ENCODE measurements around the gene CDH11. TPM values are rescaled to one million over a fixed set of nuclear protein-coding genes. Genes with fewer than 3 reads are reported as not detected.

Gene CDH11
- total RNA-seq, 1 experiment from 2014 or later, result 5.4 TPM

DNA sequence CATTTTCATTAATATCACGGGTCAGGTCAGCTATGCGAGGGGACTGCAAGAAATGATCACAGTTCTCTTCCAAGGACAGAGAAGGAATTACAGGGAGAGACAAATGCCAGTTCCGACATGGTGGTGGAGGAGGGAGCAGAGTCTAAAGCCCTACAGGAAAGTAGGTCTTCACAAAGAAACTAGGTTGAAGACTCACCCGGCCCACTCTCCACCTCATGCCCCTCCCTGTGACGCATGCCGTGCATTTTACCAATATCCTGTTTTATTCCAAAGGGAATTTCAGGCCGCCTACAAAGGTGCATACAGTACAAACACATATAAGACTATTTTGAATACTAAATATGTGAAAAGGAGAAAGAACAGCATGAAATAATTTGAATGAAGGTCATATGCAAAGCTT lies 56.8 kb downstream of the CDH11 start:
- Histone ChIP-seq H4K91ac (ENCODE audit: insufficient read length, low read depth, low read length) (no peak overlapping the region), H3K4me1 (ENCODE audit: insufficient read depth, low read length) (no peaks in the 10 kb centered on the region; the same call in 1 of the 2 replicates), H3K23me2 (ENCODE audit: insufficient read length, low read depth, low read length, poor library complexity, severe bottlenecking) (no peaks in the 10 kb centered on the region), H3K56ac (ENCODE audit: insufficient read length, low read depth, low read length) (no peak overlapping the region), H4K8ac (replicated peaks; ENCODE audit: insufficient read length, low read depth, low read length) (no peak overlapping the region), H3K79me2 (ENCODE audit: insufficient read depth, low read length) (no peaks in the 10 kb centered on the region; the same call in 1 of the 2 replicates), H3K4ac (ENCODE audit: low read depth, low read length) (no peak overlapping the region), H2AK5ac (ENCODE audit: insufficient read length, low read length) (no peak overlapping the region), H3K79me1 (ENCODE audit: insufficient read depth, low read depth, low read length, poor library complexity, severe bottlenecking) (no peaks in the 10 kb centered on the region), H2BK20ac (ENCODE audit: low read depth, low read length, poor library complexity, severe bottlenecking) (no peak overlapping the region), H3K18ac (ENCODE audit: insufficient read length, low read depth, low read length) (no peak overlapping the region), H3K23ac (ENCODE audit: insufficient read length, low read depth, low read length) (no peak overlapping the region), H4K5ac (ENCODE audit: insufficient read length, low read depth, low read length) (no peak overlapping the region), H2BK120ac (ENCODE audit: low read depth, low read length, poor library complexity, severe bottlenecking) (no peak overlapping the region), H3K27me3 (ENCODE audit: insufficient read depth, low read length) (no peaks in the 10 kb centered on the region), H3K27ac (ENCODE audit: insufficient read length, low read depth, low read length) (no peak overlapping the region), H3K9me3 (ENCODE audit: control insufficient read depth, low read depth, low read length) (no peaks in the 10 kb centered on the region), H3K4me2 (ENCODE audit: insufficient read depth, insufficient read length, low read length) (no peak overlapping the region), H3K9ac (ENCODE audit: extremely low read depth, insufficient read length, low read length) (no peak overlapping the region), H3T11ph (ENCODE audit: low read length) (no peak overlapping the region), H2BK15ac (ENCODE audit: low read depth, low read length) (no peak overlapping the region), H2BK12ac (ENCODE audit: insufficient read length, low read depth, low read length) (no peak overlapping the region), H4K20me1 (ENCODE audit: control insufficient read depth, insufficient read depth, insufficient read length) (no peaks in the 10 kb centered on the region), H2AFZ (ENCODE audit: low read length) (no peak overlapping the region), H3K14ac (ENCODE audit: insufficient read depth, low read length) (no peak overlapping the region), H2BK5ac (ENCODE audit: insufficient read length, low read length) (no peak overlapping the region)
- Mint-ChIP-seq H3K9me3 (no peaks in the 10 kb centered on the region), H3K27ac (peak overlapping the region in 1 of 3 experiments; percentile 48; a peak in 2 of 7 replicates), H3K27me3 (ENCODE audit: low read depth) (peaks cover 3% of the 10 kb centered on the region; the same call in 1 of the 2 replicates), H3K4me1 (peaks cover 6 to 12% of the 10 kb centered on the region in 2 experiments), H3K4me3 (no peak overlapping the region), H3K36me3 (ENCODE audit: insufficient read depth in 1 of 3, low read depth in 3 of 3) (no peaks in the 10 kb centered on the region)
- DNase-seq, result no peak
- TF ChIP-seq, protein P1, sequence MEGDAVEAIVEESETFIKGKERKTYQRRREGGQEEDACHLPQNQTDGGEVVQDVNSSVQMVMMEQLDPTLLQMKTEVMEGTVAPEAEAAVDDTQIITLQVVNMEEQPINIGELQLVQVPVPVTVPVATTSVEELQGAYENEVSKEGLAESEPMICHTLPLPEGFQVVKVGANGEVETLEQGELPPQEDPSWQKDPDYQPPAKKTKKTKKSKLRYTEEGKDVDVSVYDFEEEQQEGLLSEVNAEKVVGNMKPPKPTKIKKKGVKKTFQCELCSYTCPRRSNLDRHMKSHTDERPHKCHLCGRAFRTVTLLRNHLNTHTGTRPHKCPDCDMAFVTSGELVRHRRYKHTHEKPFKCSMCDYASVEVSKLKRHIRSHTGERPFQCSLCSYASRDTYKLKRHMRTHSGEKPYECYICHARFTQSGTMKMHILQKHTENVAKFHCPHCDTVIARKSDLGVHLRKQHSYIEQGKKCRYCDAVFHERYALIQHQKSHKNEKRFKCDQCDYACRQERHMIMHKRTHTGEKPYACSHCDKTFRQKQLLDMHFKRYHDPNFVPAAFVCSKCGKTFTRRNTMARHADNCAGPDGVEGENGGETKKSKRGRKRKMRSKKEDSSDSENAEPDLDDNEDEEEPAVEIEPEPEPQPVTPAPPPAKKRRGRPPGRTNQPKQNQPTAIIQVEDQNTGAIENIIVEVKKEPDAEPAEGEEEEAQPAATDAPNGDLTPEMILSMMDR (conservative IDR thresholded peaks at IDR 0.05), result no peak
- no CpG with 5 or more reads among the region's 7 CpGs for WGBS (ENCODE audit: extremely low coverage, insufficient read length, low lambda C conversion rate)
